Left hindlimb (tissue), 1 donor: ENCODE results near the gene TRAF7.
"Not testable (repeated sequence)": the region's sequence is repeated elsewhere in the genome, so short reads cannot be mapped to it uniquely, and the experiment has no call there.

Experiments used
- DNase-seq: peaks from one replicate; pipeline ENCODE4 v3.0.0-alpha.2; 2018

TRAF7 gene

GRCh38 chr16:2155091-2155950 is at the start of gene TRAF7:
Gene TRAF7 (plus strand): TSS chr16:2155782. CDS start chr16:2163921, 8,139 bp downstream.
- peak; percentile 100 for DNase-seq

GRCh38 chr16:2106211-2106610 is 49.4 kb upstream of the TRAF7 start:
- not testable (repeated sequence) for DNase-seq

GRCh38 chr16:2107121-2107790 is 48.3 kb upstream of the TRAF7 start:
- DNase-seq = not testable (repeated sequence)

GRCh38 chr16:2107791-2108125 is 47.8 kb upstream of the TRAF7 start:
- DNase-seq = not testable (repeated sequence)

GRCh38 chr16:2108446-2109270 is 46.9 kb upstream of the TRAF7 start:
- DNase-seq = not testable (repeated sequence)

- not testable (repeated sequence) for DNase-seq
Measured at GRCh38 chr16:2109271-2109580, 46.4 kb upstream of the TRAF7 start.

GRCh38 chr16:2109872-2110271 is 45.7 kb upstream of the TRAF7 start:
- DNase-seq = not testable (repeated sequence)

GRCh38 chr16:2110332-2111008 is 45.1 kb upstream of the TRAF7 start:
- DNase-seq = not testable (repeated sequence)

- not testable (repeated sequence) for DNase-seq
Measured at GRCh38 chr16:2111009-2111353, 44.6 kb upstream of the TRAF7 start.

GRCh38 chr16:2111412-2112335 is 43.9 kb upstream of the TRAF7 start:
- not testable (repeated sequence) for DNase-seq

GRCh38 chr16:2112539-2113106 is 43.0 kb upstream of the TRAF7 start:
- not testable (repeated sequence) for DNase-seq

GRCh38 chr16:2114225-2114624 is 41.4 kb upstream of the TRAF7 start:
- DNase-seq = not testable (repeated sequence)

GRCh38 chr16:2114885-2115590 is 40.5 kb upstream of the TRAF7 start:
- DNase-seq = not testable (repeated sequence)

GRCh38 chr16:2115591-2115973 is 40.0 kb upstream of the TRAF7 start:
- DNase-seq = no peak

- DNase-seq = not testable (repeated sequence)
Measured at GRCh38 chr16:2116428-2116827, 39.2 kb upstream of the TRAF7 start.

- not testable (repeated sequence) for DNase-seq
Measured at GRCh38 chr16:2117341-2117740, 38.2 kb upstream of the TRAF7 start.

- not testable (repeated sequence) for DNase-seq
Measured at GRCh38 chr16:2117960-2118722, 37.4 kb upstream of the TRAF7 start.

- not testable (repeated sequence) for DNase-seq
Measured at GRCh38 chr16:2121325-2121724, 34.3 kb upstream of the TRAF7 start.

- DNase-seq = no peak
Measured at GRCh38 chr16:2121853-2122252, 33.7 kb upstream of the TRAF7 start.

- DNase-seq = no peak
Measured at GRCh38 chr16:2122429-2122828, 33.2 kb upstream of the TRAF7 start.
